Measurements from ENCODE around the gene HEMK1. TPM values are rescaled to one million over a fixed set of nuclear protein-coding genes. Genes with fewer than 3 reads are reported as not detected.

Gene HEMK1
- total RNA-seq, 4 donors from 2014 or later, result 4.4 to 11.8 (median 4.9) TPM

- DNase-seq, result no peak
- TF ChIP-seq CTCF (IDR thresholded peaks at IDR 0.05) (no peak), POLR2A (IDR thresholded peaks at IDR 0.05) (no peak)
- H3K36me3 ChIP-seq, result peaks cover 0 to 83% (median 7%) of the 10 kb centered on the region in 3 donors
- H3K9me3 ChIP-seq, result no peaks in the 10 kb centered on the region
- intact Hi-C loops (cut with DNase I), result no loop called here
- 70 to 75% methylated on average over 2 of the region's 9 CpGs for WGBS, 2 donors
- peaks cover 0 to 1% (median 0%) of the 10 kb centered on the region in 3 donors for H3K4me1 ChIP-seq
- H3K4me3 ChIP-seq, result no peak overlapping the region
- no peaks in the 10 kb centered on the region for H3K27me3 ChIP-seq
- H3K27ac ChIP-seq, result no peak overlapping the region
Observed at GRCh38 chr3:50580683-50581458, 11.5 kb downstream of the HEMK1 start.

- Histone ChIP-seq H3K27me3 (no peaks in the 10 kb centered on the region), H3K9me3 (no peaks in the 10 kb centered on the region), H3K27ac (no peak overlapping the region), H3K36me3 (peaks cover 0 to 78% (median 7%) of the 10 kb centered on the region in 3 donors), H3K4me3 (no peak overlapping the region), H3K4me1 (no peaks in the 10 kb centered on the region)
- TF ChIP-seq CTCF (IDR thresholded peaks at IDR 0.05) (no peak), POLR2A (IDR thresholded peaks at IDR 0.05) (no peak)
- 86 to 100% methylated on average over 1 of the region's 2 CpGs for WGBS, 2 donors
- intact Hi-C loops (cut with DNase I), result no loop called here
- DNase-seq, result no peak
Observed at GRCh38 chr3:50581459-50581842, 12.1 kb downstream of the HEMK1 start.

- DNase-seq, result no peak
- peaks cover 0 to 72% (median 7%) of the 10 kb centered on the region in 3 donors for H3K36me3 ChIP-seq
- no peaks in the 10 kb centered on the region for H3K4me1 ChIP-seq
- no peaks in the 10 kb centered on the region for H3K27me3 ChIP-seq
- intact Hi-C loops (cut with DNase I), result no loop called here
- TF ChIP-seq POLR2A (IDR thresholded peaks at IDR 0.05) (no peak), CTCF (IDR thresholded peaks at IDR 0.05) (no peak)
- H3K27ac ChIP-seq, result no peak overlapping the region
- 88% methylated on average over 3 of the region's 9 CpGs; no CpG with 5 or more reads in 1 of the 2 donors for WGBS, 2 donors
- H3K9me3 ChIP-seq, result no peaks in the 10 kb centered on the region
- no peak overlapping the region for H3K4me3 ChIP-seq
Observed at GRCh38 chr3:50582083-50582482, 12.8 kb downstream of the HEMK1 start.

- DNase-seq, result no peak
- 49 to 72% methylated on average over 2 to 6 of the region's 6 CpGs for whole genome bisulfite sequencing, 2 donors
- H3K4me3 ChIP-seq, result no peak overlapping the region
- TF ChIP-seq POLR2A (IDR thresholded peaks at IDR 0.05), result no peak
- no peak for TF ChIP-seq CTCF (IDR thresholded peaks at IDR 0.05)
- peaks cover 0 to 12% (median 0%) of the 10 kb centered on the region in 3 donors for H3K4me1 ChIP-seq
- H3K36me3 ChIP-seq, result peaks cover 0 to 54% (median 7%) of the 10 kb centered on the region in 3 donors
- intact Hi-C loops (cut with DNase I), result no loop called here
- H3K27me3 ChIP-seq, result no peaks in the 10 kb centered on the region
- H3K27ac ChIP-seq, result no peak overlapping the region
- no peaks in the 10 kb centered on the region for H3K9me3 ChIP-seq
Observed at GRCh38 chr3:50583897-50584296, 14.6 kb downstream of the HEMK1 start.

- TF ChIP-seq CTCF (IDR thresholded peaks at IDR 0.05) (no peak), POLR2A (IDR thresholded peaks at IDR 0.05) (no peak)
- intact Hi-C loops (cut with DNase I), result no loop called here
- H3K27ac ChIP-seq, result no peak overlapping the region
Observed at GRCh38 chr3:50584391-50584790, 15.1 kb downstream of the HEMK1 start.

More at GRCh38 chr3:50584391-50584790, 15.1 kb downstream of the HEMK1 start:
- DNase-seq, result no peak
- peaks cover 0 to 49% (median 7%) of the 10 kb centered on the region in 3 donors for H3K36me3 ChIP-seq
- H3K9me3 ChIP-seq, result no peaks in the 10 kb centered on the region
- H3K4me1 ChIP-seq, result peaks cover 0 to 16% (median 0%) of the 10 kb centered on the region in 3 donors
- H3K4me3 ChIP-seq, result no peak overlapping the region
- H3K27me3 ChIP-seq, result no peaks in the 10 kb centered on the region
- 72 to 73% methylated on average over 2 of the region's 2 CpGs for WGBS, 2 donors

Data from esophagus squamous epithelium (tissue), 5 donors.